ENCODE results near the gene SPDYE1.
"Not testable (repeated sequence)": the region's sequence is repeated elsewhere in the genome, so short reads cannot be mapped to it uniquely, and the experiment has no call there.

GRCh38 chr7:44019825-44020224 lies 22.1 kb downstream of the SPDYE1 start:
- not testable (repeated sequence) for TF ChIP-seq TP53 (CRISPR knock-in tag; IDR thresholded peaks at IDR 0.05); SP1 (CRISPR knock-in tag; conservative IDR thresholded peaks at IDR 0.05); ETV6 (CRISPR knock-in tag; IDR thresholded peaks at IDR 0.05); CTCF (IDR thresholded peaks at IDR 0.05); CREB1 (CRISPR knock-in tag; IDR thresholded peaks at IDR 0.05); FOXP4 (CRISPR knock-in tag; IDR thresholded peaks at IDR 0.05); IRF2 (CRISPR knock-in tag; IDR thresholded peaks at IDR 0.05; ENCODE audit: borderline replicate concordance, low read depth); FOXJ3 (CRISPR knock-in tag; IDR thresholded peaks at IDR 0.05; ENCODE audit: borderline replicate concordance); NFYB (CRISPR knock-in tag; conservative IDR thresholded peaks at IDR 0.05; ENCODE audit: low read depth); GABPB1 (CRISPR knock-in tag; IDR thresholded peaks at IDR 0.05); ZNF396 (CRISPR knock-in tag; IDR thresholded peaks at IDR 0.05; ENCODE audit: borderline replicate concordance); ZNF121 (CRISPR knock-in tag; IDR thresholded peaks at IDR 0.05)
- TF ChIP-seq, protein P1, sequence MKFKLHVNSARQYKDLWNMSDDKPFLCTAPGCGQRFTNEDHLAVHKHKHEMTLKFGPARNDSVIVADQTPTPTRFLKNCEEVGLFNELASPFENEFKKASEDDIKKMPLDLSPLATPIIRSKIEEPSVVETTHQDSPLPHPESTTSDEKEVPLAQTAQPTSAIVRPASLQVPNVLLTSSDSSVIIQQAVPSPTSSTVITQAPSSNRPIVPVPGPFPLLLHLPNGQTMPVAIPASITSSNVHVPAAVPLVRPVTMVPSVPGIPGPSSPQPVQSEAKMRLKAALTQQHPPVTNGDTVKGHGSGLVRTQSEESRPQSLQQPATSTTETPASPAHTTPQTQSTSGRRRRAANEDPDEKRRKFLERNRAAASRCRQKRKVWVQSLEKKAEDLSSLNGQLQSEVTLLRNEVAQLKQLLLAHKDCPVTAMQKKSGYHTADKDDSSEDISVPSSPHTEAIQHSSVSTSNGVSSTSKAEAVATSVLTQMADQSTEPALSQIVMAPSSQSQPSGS (CRISPR knock-in tag; IDR thresholded peaks at IDR 0.05; ENCODE audit: borderline replicate concordance, low read depth) = not testable (repeated sequence)
